K562 (cell line): ENCODE measurements around the gene ACP4. TPM values are rescaled to one million over a fixed set of nuclear protein-coding genes. Genes with fewer than 3 reads are reported as not detected.

ENCODE experiments used
- CBFB ChIP-seq: sonication (generic); formaldehyde crosslinking; IDR thresholded peaks from 2 replicates; pipeline ENCODE4 v1.4.0; 2020; ENCODE audit warnings: mild to moderate bottlenecking, missing genetic modification reagents
- CREM ChIP-seq: IDR thresholded peaks from 2 replicates; pipeline ENCODE4 v1.6.1; 2014; ENCODE audit warnings: antibody characterized with exemption, low read depth
- CUX1 ChIP-seq: fragments of 200-800 bp; sonication (Bioruptor generic); IDR thresholded peaks from 2 replicates; pipeline ENCODE4 v1.6.1; 2016; ENCODE audit warnings: missing genetic modification characterization, missing compliant biosample characterization
- DDX20 ChIP-seq: fragments of 450-650 bp; IDR thresholded peaks from 2 replicates; pipeline ENCODE4 v1.6.1; 2016; ENCODE audit warnings: missing genetic modification characterization, low read depth, mild to moderate bottlenecking, missing compliant biosample characterization, moderate library complexity
- JUNB ChIP-seq: fragments of 450-650 bp; formaldehyde crosslinking; conservative IDR thresholded peaks from 2 replicates; pipeline ENCODE4 v1.4.0; 2020; ENCODE audit warnings: mild to moderate bottlenecking
- KAT8 ChIP-seq: fragments of 450-650 bp; IDR thresholded peaks from 2 replicates; pipeline ENCODE4 v1.6.1; 2016; ENCODE audit warnings: low read depth, mild to moderate bottlenecking
- KLF1 ChIP-seq: fragments of 450-650 bp; IDR thresholded peaks from 2 replicates; pipeline ENCODE4 v1.6.1; 2016; ENCODE audit warnings: missing genetic modification characterization, missing compliant biosample characterization
- NONO ChIP-seq, 2 experiments: fragments of 200-400 bp in 1 of 2; fragments of 450-650 bp in 1 of 2; formaldehyde crosslinking in 1 of 2; IDR thresholded peaks; 2 replicates each; pipeline ENCODE4 v1.6.1; 2017; ENCODE audit warnings: low read depth in 2 of 2, mild to moderate bottlenecking in 2 of 2, moderate library complexity in 2 of 2, low read length in 1 of 2
- ZFPM2 ChIP-seq: fragments of 250-450 bp; sonication (Bioruptor Pico); IDR thresholded peaks from 2 replicates; pipeline ENCODE4 v1.5.1; 2022; ENCODE audit warnings: mild to moderate bottlenecking
- ZNF444 ChIP-seq: fragments of 250-450 bp; sonication (Bioruptor Pico); IDR thresholded peaks from 2 replicates; pipeline ENCODE4 v1.4.0; 2020; ENCODE audit warnings: mild to moderate bottlenecking, moderate library complexity
- ZNF75A ChIP-seq: fragments of 450-650 bp; formaldehyde crosslinking; IDR thresholded peaks from 2 replicates; pipeline ENCODE4 v1.4.0; 2020; ENCODE audit warnings: mild to moderate bottlenecking
- ZNF780A ChIP-seq: fragments of 250-450 bp; sonication (Bioruptor Pico); IDR thresholded peaks from 2 replicates; pipeline ENCODE4 v1.5.0; 2021; ENCODE audit warnings: mild to moderate bottlenecking
- polyA plus RNA-seq, 8 experiments: library from polyadenylated mRNA; depleted of rRNA in 4 of 8; stranded (reverse) in 5 of 8; unstranded in 3 of 8; fragments of >200 nt; fragmentation: Nextera tagmentation in 2 of 8; fragmentation: Illumina TruSeq in 1 of 8; extraction: Ambion mirVana in 2 of 8; extraction: Trizol in 1 of 8; gene quantifications; 2 replicates each; pipeline versions ENCODE4 v1.2.1 to v1.2.3, GENCODE V29; 2011 to 2014; ENCODE audit warnings: inconsistent platforms in 1 of 8, missing spikeins in 1 of 8
- total RNA-seq, 7 experiments: library from RNA; depleted of rRNA in 6 of 7; stranded (reverse); fragments of >200 nt in 6 of 7; fragmentation: Illumina TruSeq in 2 of 7; extraction: Trizol in 2 of 7; gene quantifications; 2 replicates each; pipeline versions ENCODE4 v1.2.1 to v1.2.3, GENCODE V29; 2011 to 2021; ENCODE audit warnings: low replicate concordance in 1 of 7
- TF ChIP-seq, protein P1 (sequence below): fragments of 250-450 bp; sonication (Bioruptor Pico); IDR thresholded peaks from 2 replicates; pipeline ENCODE4 v1.5.0; 2021; ENCODE audit warnings: mild to moderate bottlenecking, borderline replicate concordance
- TF ChIP-seq, protein P2 (sequence below): fragments of 150-350 bp; IDR thresholded peaks from 2 replicates; pipeline ENCODE4 v1.6.1; 2014; ENCODE audit warnings: low read depth, mild to moderate bottlenecking, low read length, borderline replicate concordance
- TF ChIP-seq, protein P3 (sequence below): fragments of 450-650 bp; IDR thresholded peaks from 2 replicates; pipeline ENCODE4 v1.6.1; 2017; ENCODE audit warnings: antibody characterized with exemption

ACP4 gene
- total and polyA plus RNA-seq, 9 of the 15 experiments (the other 6 are each of a cell fraction or from before 2014, with no cell fraction given), result not detected

GRCh38 chr19:50820549-50821247 is 30.5 kb downstream of the ACP4 start (continued):
- no peak for TF ChIP-seq CREM
- no peak for TF ChIP-seq ZFPM2 (CRISPR knock-in tag)
- no peak for TF ChIP-seq ZNF780A
- TF ChIP-seq, protein P1, sequence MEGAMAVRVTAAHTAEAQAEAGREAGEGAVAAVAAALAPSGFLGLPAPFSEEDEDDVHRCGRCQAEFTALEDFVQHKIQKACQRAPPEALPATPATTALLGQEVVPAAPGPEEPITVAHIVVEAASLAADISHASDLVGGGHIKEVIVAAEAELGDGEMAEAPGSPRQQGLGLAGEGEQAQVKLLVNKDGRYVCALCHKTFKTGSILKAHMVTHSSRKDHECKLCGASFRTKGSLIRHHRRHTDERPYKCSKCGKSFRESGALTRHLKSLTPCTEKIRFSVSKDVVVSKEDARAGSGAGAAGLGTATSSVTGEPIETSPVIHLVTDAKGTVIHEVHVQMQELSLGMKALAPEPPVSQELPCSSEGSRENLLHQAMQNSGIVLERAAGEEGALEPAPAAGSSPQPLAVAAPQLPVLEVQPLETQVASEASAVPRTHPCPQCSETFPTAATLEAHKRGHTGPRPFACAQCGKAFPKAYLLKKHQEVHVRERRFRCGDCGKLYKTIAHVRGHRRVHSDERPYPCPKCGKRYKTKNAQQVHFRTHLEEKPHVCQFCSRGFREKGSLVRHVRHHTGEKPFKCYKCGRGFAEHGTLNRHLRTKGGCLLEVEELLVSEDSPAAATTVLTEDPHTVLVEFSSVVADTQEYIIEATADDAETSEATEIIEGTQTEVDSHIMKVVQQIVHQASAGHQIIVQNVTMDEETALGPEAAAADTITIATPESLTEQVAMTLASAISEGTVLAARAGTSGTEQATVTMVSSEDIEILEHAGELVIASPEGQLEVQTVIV (CRISPR knock-in tag), result no peak
- TF ChIP-seq ZNF75A, result no peak
- TF ChIP-seq CBFB (CRISPR knock-in tag), result no peak
- no peak for TF ChIP-seq NONO (IDR thresholded peaks at IDR 0.05; ENCODE audit: low read depth in 2 of 2, low read length in 1 of 2)
- TF ChIP-seq CUX1 (CRISPR knock-in tag), result no peak
- TF ChIP-seq, protein P2, sequence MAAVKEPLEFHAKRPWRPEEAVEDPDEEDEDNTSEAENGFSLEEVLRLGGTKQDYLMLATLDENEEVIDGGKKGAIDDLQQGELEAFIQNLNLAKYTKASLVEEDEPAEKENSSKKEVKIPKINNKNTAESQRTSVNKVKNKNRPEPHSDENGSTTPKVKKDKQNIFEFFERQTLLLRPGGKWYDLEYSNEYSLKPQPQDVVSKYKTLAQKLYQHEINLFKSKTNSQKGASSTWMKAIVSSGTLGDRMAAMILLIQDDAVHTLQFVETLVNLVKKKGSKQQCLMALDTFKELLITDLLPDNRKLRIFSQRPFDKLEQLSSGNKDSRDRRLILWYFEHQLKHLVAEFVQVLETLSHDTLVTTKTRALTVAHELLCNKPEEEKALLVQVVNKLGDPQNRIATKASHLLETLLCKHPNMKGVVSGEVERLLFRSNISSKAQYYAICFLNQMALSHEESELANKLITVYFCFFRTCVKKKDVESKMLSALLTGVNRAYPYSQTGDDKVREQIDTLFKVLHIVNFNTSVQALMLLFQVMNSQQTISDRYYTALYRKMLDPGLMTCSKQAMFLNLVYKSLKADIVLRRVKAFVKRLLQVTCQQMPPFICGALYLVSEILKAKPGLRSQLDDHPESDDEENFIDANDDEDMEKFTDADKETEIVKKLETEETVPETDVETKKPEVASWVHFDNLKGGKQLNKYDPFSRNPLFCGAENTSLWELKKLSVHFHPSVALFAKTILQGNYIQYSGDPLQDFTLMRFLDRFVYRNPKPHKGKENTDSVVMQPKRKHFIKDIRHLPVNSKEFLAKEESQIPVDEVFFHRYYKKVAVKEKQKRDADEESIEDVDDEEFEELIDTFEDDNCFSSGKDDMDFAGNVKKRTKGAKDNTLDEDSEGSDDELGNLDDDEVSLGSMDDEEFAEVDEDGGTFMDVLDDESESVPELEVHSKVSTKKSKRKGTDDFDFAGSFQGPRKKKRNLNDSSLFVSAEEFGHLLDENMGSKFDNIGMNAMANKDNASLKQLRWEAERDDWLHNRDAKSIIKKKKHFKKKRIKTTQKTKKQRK, result no peak
- TF ChIP-seq ZNF444 (CRISPR knock-in tag), result no peak
- no peak for TF ChIP-seq JUNB (CRISPR knock-in tag)
- no peak for TF ChIP-seq DDX20 (tag)
- no peak for TF ChIP-seq KAT8
- TF ChIP-seq, protein P3, sequence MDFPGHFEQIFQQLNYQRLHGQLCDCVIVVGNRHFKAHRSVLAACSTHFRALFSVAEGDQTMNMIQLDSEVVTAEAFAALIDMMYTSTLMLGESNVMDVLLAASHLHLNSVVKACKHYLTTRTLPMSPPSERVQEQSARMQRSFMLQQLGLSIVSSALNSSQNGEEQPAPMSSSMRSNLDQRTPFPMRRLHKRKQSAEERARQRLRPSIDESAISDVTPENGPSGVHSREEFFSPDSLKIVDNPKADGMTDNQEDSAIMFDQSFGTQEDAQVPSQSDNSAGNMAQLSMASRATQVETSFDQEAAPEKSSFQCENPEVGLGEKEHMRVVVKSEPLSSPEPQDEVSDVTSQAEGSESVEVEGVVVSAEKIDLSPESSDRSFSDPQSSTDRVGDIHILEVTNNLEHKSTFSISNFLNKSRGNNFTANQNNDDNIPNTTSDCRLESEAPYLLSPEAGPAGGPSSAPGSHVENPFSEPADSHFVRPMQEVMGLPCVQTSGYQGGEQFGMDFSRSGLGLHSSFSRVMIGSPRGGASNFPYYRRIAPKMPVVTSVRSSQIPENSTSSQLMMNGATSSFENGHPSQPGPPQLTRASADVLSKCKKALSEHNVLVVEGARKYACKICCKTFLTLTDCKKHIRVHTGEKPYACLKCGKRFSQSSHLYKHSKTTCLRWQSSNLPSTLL, result 0 out of 2 replicates have a peak, but pooled peaks have one; percentile 47
- TF ChIP-seq KLF1 (tag), result no peak
